ENCODE results near the gene LEFTY1. TPM values are rescaled to one million over a fixed set of nuclear protein-coding genes. Genes with fewer than 3 reads are reported as not detected.
A peak's percentile ranks its signal among the peaks of the same experiment; 100 is the strongest.

LEFTY1 gene
- total RNA-seq, 1 donor from 2014 or later: 0.99 TPM

GRCh38 chr1:225914391-225914790, 25.4 kb upstream of the LEFTY1 start:
- Mint-ChIP-seq H3K27ac (ENCODE audit: unreplicated experiment) (no peak overlapping the region), H3K4me1 (ENCODE audit: low read depth) (peaks cover 12% of the 10 kb centered on the region), H3K27me3 (ENCODE audit: low read depth) (no peaks in the 10 kb centered on the region), H3K4me3 (ENCODE audit: unreplicated experiment) (no peak overlapping the region), H3K36me3 (ENCODE audit: low read depth) (peaks cover 7% of the 10 kb centered on the region), H3K9me3 (ENCODE audit: low read depth) (no peaks in the 10 kb centered on the region)
- TF ChIP-seq, protein P1, sequence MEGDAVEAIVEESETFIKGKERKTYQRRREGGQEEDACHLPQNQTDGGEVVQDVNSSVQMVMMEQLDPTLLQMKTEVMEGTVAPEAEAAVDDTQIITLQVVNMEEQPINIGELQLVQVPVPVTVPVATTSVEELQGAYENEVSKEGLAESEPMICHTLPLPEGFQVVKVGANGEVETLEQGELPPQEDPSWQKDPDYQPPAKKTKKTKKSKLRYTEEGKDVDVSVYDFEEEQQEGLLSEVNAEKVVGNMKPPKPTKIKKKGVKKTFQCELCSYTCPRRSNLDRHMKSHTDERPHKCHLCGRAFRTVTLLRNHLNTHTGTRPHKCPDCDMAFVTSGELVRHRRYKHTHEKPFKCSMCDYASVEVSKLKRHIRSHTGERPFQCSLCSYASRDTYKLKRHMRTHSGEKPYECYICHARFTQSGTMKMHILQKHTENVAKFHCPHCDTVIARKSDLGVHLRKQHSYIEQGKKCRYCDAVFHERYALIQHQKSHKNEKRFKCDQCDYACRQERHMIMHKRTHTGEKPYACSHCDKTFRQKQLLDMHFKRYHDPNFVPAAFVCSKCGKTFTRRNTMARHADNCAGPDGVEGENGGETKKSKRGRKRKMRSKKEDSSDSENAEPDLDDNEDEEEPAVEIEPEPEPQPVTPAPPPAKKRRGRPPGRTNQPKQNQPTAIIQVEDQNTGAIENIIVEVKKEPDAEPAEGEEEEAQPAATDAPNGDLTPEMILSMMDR (IDR thresholded peaks at IDR 0.05): no peak
- DNase-seq (ENCODE audit: low spot score): peak; percentile 55

DNA sequence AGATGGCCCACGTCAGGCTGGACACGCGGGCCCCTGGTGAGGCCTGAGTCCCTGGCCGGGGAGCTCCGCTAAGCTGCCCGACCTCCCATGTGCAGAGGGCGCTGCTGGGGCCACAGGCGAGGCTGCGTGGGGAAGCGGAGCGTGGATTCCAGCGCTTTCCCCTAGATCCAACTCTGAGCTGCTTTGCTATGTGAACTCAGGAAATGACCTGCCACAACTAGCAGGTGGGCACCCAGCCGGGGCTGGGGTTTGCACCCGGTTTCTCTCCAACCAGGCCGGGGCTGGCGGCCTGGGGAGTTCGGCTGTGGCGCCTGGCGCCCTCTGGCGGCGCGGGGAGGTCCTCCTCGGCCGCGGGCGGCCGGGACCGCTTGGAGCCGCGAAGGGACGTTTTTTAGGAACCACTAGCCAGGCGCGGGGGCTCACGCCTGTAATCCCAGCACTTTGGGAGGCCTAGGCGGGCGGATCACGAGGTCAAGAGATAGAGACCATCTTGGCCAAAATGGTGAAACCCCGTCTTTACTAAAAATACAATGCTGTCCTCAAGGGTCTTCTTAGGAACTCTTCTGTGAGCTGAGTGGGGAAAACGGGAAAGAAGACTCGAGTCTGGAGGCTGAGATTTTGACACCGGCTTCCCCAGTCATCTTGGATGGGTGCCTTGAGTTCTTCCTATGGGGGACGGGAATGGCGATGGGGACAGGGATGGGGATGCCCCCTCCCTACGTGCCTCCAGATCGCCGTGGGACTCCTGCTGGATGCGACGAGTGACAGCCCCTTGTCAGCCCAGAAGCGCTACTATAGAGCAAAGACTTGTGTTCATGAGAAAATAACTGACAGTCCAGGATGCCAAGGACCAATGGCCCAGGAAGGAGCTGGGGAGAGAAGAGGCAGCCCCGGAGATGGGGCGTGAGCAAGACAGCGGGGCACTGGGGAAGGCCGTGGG, 22.5 kb upstream of the LEFTY1 start:
- no peak overlapping the region for H3K4me3 Mint-ChIP-seq (ENCODE audit: unreplicated experiment)
- H3K27ac Mint-ChIP-seq (ENCODE audit: unreplicated experiment): no peak overlapping the region
- TF ChIP-seq, protein P1 (IDR thresholded peaks at IDR 0.05): peak; percentile 93
- H3K36me3 Mint-ChIP-seq (ENCODE audit: low read depth): peaks cover 4% of the 10 kb centered on the region
- peak; percentile 72 for DNase-seq (ENCODE audit: low spot score)
- H3K9me3 Mint-ChIP-seq (ENCODE audit: low read depth): no peaks in the 10 kb centered on the region
- peaks cover 3% of the 10 kb centered on the region for H3K4me1 Mint-ChIP-seq (ENCODE audit: low read depth)
- no peaks in the 10 kb centered on the region for H3K27me3 Mint-ChIP-seq (ENCODE audit: low read depth)

- no peak overlapping the region for H3K27ac Mint-ChIP-seq (ENCODE audit: unreplicated experiment)
Measured at GRCh38 chr1:225909477-225909876, 20.5 kb upstream of the LEFTY1 start.

GRCh38 chr1:225908773-225909172, 19.8 kb upstream of the LEFTY1 start:
- Mint-ChIP-seq H3K4me3 (ENCODE audit: unreplicated experiment) (no peak overlapping the region), H3K36me3 (ENCODE audit: low read depth) (peaks cover 2% of the 10 kb centered on the region), H3K4me1 (ENCODE audit: low read depth) (peaks cover 3% of the 10 kb centered on the region), H3K27me3 (ENCODE audit: low read depth) (no peaks in the 10 kb centered on the region), H3K9me3 (ENCODE audit: low read depth) (no peaks in the 10 kb centered on the region), H3K27ac (ENCODE audit: unreplicated experiment) (no peak overlapping the region)
- no peak for DNase-seq (ENCODE audit: low spot score)
- TF ChIP-seq, protein P1 (IDR thresholded peaks at IDR 0.05): no peak

More at GRCh38 chr1:225909477-225909876, 20.5 kb upstream of the LEFTY1 start:
- no peak for DNase-seq (ENCODE audit: low spot score)
- H3K4me1 Mint-ChIP-seq (ENCODE audit: low read depth): peaks cover 3% of the 10 kb centered on the region
- H3K27me3 Mint-ChIP-seq (ENCODE audit: low read depth): no peaks in the 10 kb centered on the region
- TF ChIP-seq, protein P1 (IDR thresholded peaks at IDR 0.05): no peak
- H3K36me3 Mint-ChIP-seq (ENCODE audit: low read depth): peaks cover 2% of the 10 kb centered on the region
- H3K4me3 Mint-ChIP-seq (ENCODE audit: unreplicated experiment): no peak overlapping the region
- H3K9me3 Mint-ChIP-seq (ENCODE audit: low read depth): no peaks in the 10 kb centered on the region

DNA sequence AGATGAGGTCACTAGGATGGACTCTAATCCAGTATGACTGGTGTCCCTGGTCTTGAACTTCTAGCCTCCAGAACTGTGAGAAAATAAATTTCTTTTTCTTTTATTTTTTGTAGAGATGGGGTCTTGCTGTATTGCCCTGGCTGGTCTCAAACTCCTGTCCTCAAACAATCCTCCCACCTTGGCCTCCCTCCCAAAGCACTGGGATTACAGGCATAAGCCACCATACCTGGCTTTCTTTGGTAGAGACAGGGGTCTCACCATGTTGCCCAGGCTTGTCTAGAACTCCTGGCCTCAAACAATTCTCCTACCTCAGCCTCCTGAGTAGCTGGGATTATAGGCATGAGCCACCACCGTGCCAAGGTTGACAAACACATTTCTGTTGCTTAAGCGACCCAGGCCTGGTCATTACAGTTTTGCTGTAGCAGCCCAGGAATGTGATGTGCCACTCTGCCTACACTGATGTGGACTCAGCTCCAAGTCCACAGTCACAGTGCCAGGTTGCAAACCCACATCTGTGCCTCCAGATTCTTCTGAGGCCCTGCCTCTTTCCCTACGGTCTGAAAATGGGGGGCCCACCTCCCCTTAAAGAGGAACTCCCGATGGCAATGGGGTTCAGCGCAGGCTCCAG, 19.2 kb upstream of the LEFTY1 start:
- Mint-ChIP-seq H3K27me3 (ENCODE audit: low read depth) (no peaks in the 10 kb centered on the region), H3K4me3 (ENCODE audit: unreplicated experiment) (no peak overlapping the region), H3K9me3 (ENCODE audit: low read depth) (no peaks in the 10 kb centered on the region), H3K27ac (ENCODE audit: unreplicated experiment) (no peak overlapping the region), H3K4me1 (ENCODE audit: low read depth) (peaks cover 3% of the 10 kb centered on the region), H3K36me3 (ENCODE audit: low read depth) (peaks cover 2% of the 10 kb centered on the region)
- TF ChIP-seq, protein P1 (IDR thresholded peaks at IDR 0.05): no peak
- no peak for DNase-seq (ENCODE audit: low spot score)

Data from chondrocyte (in vitro differentiated cells).